Endothelial cell of umbilical vein (primary cell): Measurements from ENCODE around the gene KRT10. TPM values are rescaled to one million over a fixed set of nuclear protein-coding genes. Genes with fewer than 3 reads are reported as not detected.

Experiments used
- BruUV-seq: library from RNA; stranded (reverse); fragments of 400-500 nt; replicated peaks from 2 replicates; lab custom pipeline; 2021; lab: Mats Ljungman, UMichigan
- CTCF ChIA-PET: fragments of 300-600, 350-600 bp; sonication (Branson Sonifier 250); formaldehyde crosslinking; loops from one replicate; lab custom pipeline; 2021; ENCODE audit warnings: antibody characterized with exemption, inconsistent platforms; lab: Charles Lee
- POLR2A ChIA-PET: fragments of 300-600, 350-600 bp; sonication (Branson Sonifier 250); formaldehyde crosslinking; loops from one replicate; lab custom pipeline; 2021; ENCODE audit warnings: antibody characterized with exemption, inconsistent platforms; lab: Charles Lee
- DNase-seq: peaks from one replicate; pipeline ENCODE4 v3.0.0-alpha.2; 2011; ENCODE audit warnings: low read depth, low spot score
- FAIRE-seq: peaks from 2 replicates; lab custom pipeline; 2011; peaks lifted over from hg19 to GRCh38; lab: Jason Lieb, UNC
- H2AFZ ChIP-seq: 2 replicates; pipeline ENCODE4 v1.6.0; 2012; ENCODE audit warnings: low read depth, low read length, control low read depth, inconsistent platforms
- H3K27ac ChIP-seq: 2 replicates; pipeline ENCODE4 v1.5.1; 2011; ENCODE audit warnings: low read depth, mild to moderate bottlenecking, control low read depth, low read length, moderate library complexity; ENCODE audit not compliant: insufficient read depth
- H3K27me3 ChIP-seq, 2 experiments: 2 replicates each; pipeline versions ENCODE4 v1.6.0 to v1.6.1; 2011; ENCODE audit warnings: low read length in 2 of 2, mixed read lengths in 1 of 2; ENCODE audit not compliant: control insufficient read depth in 2 of 2, insufficient read depth in 2 of 2
- H3K36me3 ChIP-seq, 2 experiments: 2 replicates in 1 of 2; 3 replicates in 1 of 2; pipeline ENCODE4 v1.5.1; 2011; ENCODE audit warnings: low read length in 2 of 2, mild to moderate bottlenecking in 1 of 2, moderate library complexity in 1 of 2; ENCODE audit not compliant: control insufficient read depth in 2 of 2, insufficient read depth in 2 of 2; ENCODE audit errors: extremely low read depth in 1 of 2
- H3K4me1 ChIP-seq: 3 replicates; pipeline ENCODE4 v1.5.1; 2011; ENCODE audit warnings: mild to moderate bottlenecking, low read length; ENCODE audit not compliant: control insufficient read depth, insufficient read depth; ENCODE audit errors: extremely low read depth
- H3K4me2 ChIP-seq: 2 replicates; pipeline ENCODE4 v1.6.1; 2011; ENCODE audit warnings: low read length, control low read depth, mixed read lengths; ENCODE audit not compliant: insufficient read depth
- H3K4me3 ChIP-seq, 3 experiments: fragments of 200-600 bp in 1 of 3; sonication (generic), shearing (Covaris generic) in 1 of 3; replicated peaks in 1 of 3; 2 replicates each; pipeline ENCODE4 v1.5.1; 2011 to 2016; ENCODE audit warnings: control low read depth in 3 of 3, low read length in 3 of 3, mild to moderate bottlenecking in 2 of 3, inconsistent platforms in 1 of 3, low read depth in 1 of 3, moderate library complexity in 1 of 3; ENCODE audit not compliant: insufficient read depth in 1 of 3
- H3K79me2 ChIP-seq: 2 replicates; pipeline ENCODE4 v1.6.0; 2012; ENCODE audit warnings: low read length, inconsistent platforms; ENCODE audit not compliant: control insufficient read depth, insufficient read depth
- H3K9ac ChIP-seq: replicated peaks from 2 replicates; pipeline ENCODE3; 2011; ENCODE audit warnings: low read length, control low read depth; ENCODE audit not compliant: insufficient read depth; ENCODE audit errors: extremely low read depth
- H3K9me1 ChIP-seq: replicated peaks from 3 replicates; pipeline ENCODE4 v1.6.0; 2011; ENCODE audit warnings: mild to moderate bottlenecking, low read length; ENCODE audit not compliant: control insufficient read depth, insufficient read depth; ENCODE audit errors: extremely low read depth
- H3K9me3 ChIP-seq: replicated peaks from 2 replicates; pipeline ENCODE4 v1.5.1; 2012; ENCODE audit warnings: low read length, inconsistent platforms; ENCODE audit not compliant: control insufficient read depth, insufficient read depth
- H4K20me1 ChIP-seq: replicated peaks from 2 replicates; pipeline ENCODE3; 2011; ENCODE audit warnings: mild to moderate bottlenecking, low read length; ENCODE audit not compliant: control insufficient read depth, insufficient read depth; ENCODE audit errors: extremely low read depth
- EZH2 ChIP-seq: IDR thresholded peaks from 2 replicates; pipeline ENCODE4 v1.6.1; 2012; ENCODE audit warnings: borderline replicate concordance, low read depth, mild to moderate bottlenecking, moderate library complexity, low read length, inconsistent platforms; ENCODE audit not compliant: severe bottlenecking
- FOS ChIP-seq: IDR thresholded peaks from 2 replicates; pipeline ENCODE4 v1.6.1; 2011; ENCODE audit warnings: mild to moderate bottlenecking, low read length, moderate library complexity, borderline replicate concordance; ENCODE audit not compliant: insufficient read depth
- GATA2 ChIP-seq: IDR thresholded peaks from 2 replicates; pipeline ENCODE4 v1.7.0; 2011; ENCODE audit warnings: low read depth, mild to moderate bottlenecking, moderate library complexity, mixed read lengths, low read length; ENCODE audit not compliant: insufficient read length, insufficient read depth
- JUN ChIP-seq: IDR thresholded peaks from 2 replicates; pipeline ENCODE4 v1.6.1; 2011; ENCODE audit warnings: borderline replicate concordance, low read depth; ENCODE audit not compliant: insufficient read length, insufficient read depth
- POLR2A ChIP-seq: IDR thresholded peaks from 2 replicates; pipeline ENCODE4 v1.6.1; 2012; ENCODE audit warnings: low read depth, mild to moderate bottlenecking, control low read depth, low read length
- POLR2AphosphoS5 ChIP-seq: IDR thresholded peaks from 2 replicates; pipeline ENCODE4 v1.6.1; 2012; ENCODE audit warnings: low read depth, mild to moderate bottlenecking, control low read depth, low read length, moderate library complexity; ENCODE audit not compliant: insufficient read depth
- dilution Hi-C: fragments of 300-500 bp; cut with MboI; formaldehyde crosslinking; loops from one replicate; pipeline ENCODE4 v1.15.0; 2019; ENCODE audit warnings: low sequenced_read_pairs; ENCODE audit not compliant: extremely low pct_ligation_motif_present
- intact Hi-C: fragments of 100-400 bp; cut with micrococcal nuclease; formaldehyde crosslinking; loops from one replicate; pipeline ENCODE4 v1.10.0; 2022
- polyA plus RNA-seq, 4 experiments: library from polyadenylated mRNA; depleted of rRNA in 3 of 4; stranded (reverse) in 3 of 4; unstranded in 1 of 4; fragments of >200 nt; gene quantifications; 2 replicates each; pipeline versions ENCODE4 v1.2.1 to v1.2.3, GENCODE V29; 2011 to 2012; ENCODE audit warnings: missing spikeins in 1 of 4
- total RNA-seq: library from RNA; stranded (reverse); gene quantifications from 2 replicates; pipeline ENCODE4 v1.2.3, GENCODE V29; 2021
- TF ChIP-seq, protein P1 (sequence below), 2 donors: IDR thresholded peaks; 1 replicate in 1 of 2; 2 replicates in 1 of 2; pipeline ENCODE4 v1.5.1; 2011; ENCODE audit warnings: low read length in 2 of 2, mild to moderate bottlenecking in 2 of 2, moderate library complexity in 2 of 2, control low read depth in 1 of 2, inconsistent platforms in 1 of 2, low read depth in 1 of 2; ENCODE audit not compliant: insufficient read depth in 1 of 2; ENCODE audit errors: extremely low read depth in 1 of 2
- TF ChIP-seq, protein P2 (sequence below): IDR thresholded peaks from 2 replicates; pipeline ENCODE4 v1.6.1; 2011; ENCODE audit not compliant: insufficient read depth, insufficient read length

KRT10 gene
- total and polyA plus RNA-seq, 2 donors (not counting 3 experiments of a cell fraction or from before 2014, with no cell fraction given) = 5.1 to 55.6 TPM

DNA sequence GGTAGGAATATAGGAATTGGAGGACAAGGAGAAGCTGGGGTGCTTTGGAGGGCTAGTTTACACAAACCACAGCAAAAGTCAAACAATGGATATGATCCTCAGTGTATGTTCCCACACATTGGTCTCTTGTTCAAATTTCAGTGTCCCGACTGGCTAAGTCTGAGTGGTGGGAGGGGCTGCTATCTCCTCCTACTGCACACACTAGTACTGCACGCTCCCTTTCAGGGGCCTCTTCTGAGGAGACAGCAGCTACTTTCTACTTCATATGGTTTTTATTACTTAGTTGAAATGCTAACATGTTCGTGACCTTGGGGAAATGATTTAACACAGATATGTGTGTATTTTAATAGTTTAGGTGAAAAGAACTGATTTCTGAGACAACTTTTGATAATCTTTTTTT, 18.8 kb upstream of the KRT10 start:
- Histone ChIP-seq H3K9me1 (no peaks in the 10 kb centered on the region), H3K79me2 (no peaks in the 10 kb centered on the region), H3K36me3 (no peaks in the 10 kb centered on the region), H4K20me1 (no peaks in the 10 kb centered on the region), H3K9ac (no peak overlapping the region), H3K27me3 (peaks cover 4 to 13% of the 10 kb centered on the region in 2 experiments), H2AFZ (no peak overlapping the region), H3K4me3 (no peak overlapping the region), H3K27ac (no peak overlapping the region), H3K4me2 (no peak overlapping the region), H3K4me1 (no peaks in the 10 kb centered on the region), H3K9me3 (no peaks in the 10 kb centered on the region)
- BruUV-seq = no TSS peak
- dilution Hi-C loops = no loop called here
- DNase-seq (no peak), FAIRE-seq (no peak)
- TF ChIP-seq JUN (no peak), GATA2 (no peak), POLR2AphosphoS5 (no peak), EZH2 (no peak), FOS (no peak), POLR2A (no peak)
- TF ChIP-seq, protein P1, sequence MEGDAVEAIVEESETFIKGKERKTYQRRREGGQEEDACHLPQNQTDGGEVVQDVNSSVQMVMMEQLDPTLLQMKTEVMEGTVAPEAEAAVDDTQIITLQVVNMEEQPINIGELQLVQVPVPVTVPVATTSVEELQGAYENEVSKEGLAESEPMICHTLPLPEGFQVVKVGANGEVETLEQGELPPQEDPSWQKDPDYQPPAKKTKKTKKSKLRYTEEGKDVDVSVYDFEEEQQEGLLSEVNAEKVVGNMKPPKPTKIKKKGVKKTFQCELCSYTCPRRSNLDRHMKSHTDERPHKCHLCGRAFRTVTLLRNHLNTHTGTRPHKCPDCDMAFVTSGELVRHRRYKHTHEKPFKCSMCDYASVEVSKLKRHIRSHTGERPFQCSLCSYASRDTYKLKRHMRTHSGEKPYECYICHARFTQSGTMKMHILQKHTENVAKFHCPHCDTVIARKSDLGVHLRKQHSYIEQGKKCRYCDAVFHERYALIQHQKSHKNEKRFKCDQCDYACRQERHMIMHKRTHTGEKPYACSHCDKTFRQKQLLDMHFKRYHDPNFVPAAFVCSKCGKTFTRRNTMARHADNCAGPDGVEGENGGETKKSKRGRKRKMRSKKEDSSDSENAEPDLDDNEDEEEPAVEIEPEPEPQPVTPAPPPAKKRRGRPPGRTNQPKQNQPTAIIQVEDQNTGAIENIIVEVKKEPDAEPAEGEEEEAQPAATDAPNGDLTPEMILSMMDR (IDR thresholded peaks at IDR 0.05; ENCODE audit: extremely low read depth in 1 of 2, insufficient read depth in 1 of 2, low read depth in 1 of 2, low read length in 2 of 2) = no peak
- TF ChIP-seq, protein P2, sequence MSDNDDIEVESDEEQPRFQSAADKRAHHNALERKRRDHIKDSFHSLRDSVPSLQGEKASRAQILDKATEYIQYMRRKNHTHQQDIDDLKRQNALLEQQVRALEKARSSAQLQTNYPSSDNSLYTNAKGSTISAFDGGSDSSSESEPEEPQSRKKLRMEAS = no peak
- intact Hi-C loops = no loop called here
- CTCF ChIA-PET = no interaction called here
- POLR2A ChIA-PET = no interaction called here
